ENCODE results near the gene WWOX. TPM values are rescaled to one million over a fixed set of nuclear protein-coding genes. Genes with fewer than 3 reads are reported as not detected.

WWOX gene
- total and polyA plus RNA-seq, 2 of the 13 experiments (the other 11 are each of a cell fraction or from before 2014, with no cell fraction given): 9.1 to 37.4 TPM

DNA sequence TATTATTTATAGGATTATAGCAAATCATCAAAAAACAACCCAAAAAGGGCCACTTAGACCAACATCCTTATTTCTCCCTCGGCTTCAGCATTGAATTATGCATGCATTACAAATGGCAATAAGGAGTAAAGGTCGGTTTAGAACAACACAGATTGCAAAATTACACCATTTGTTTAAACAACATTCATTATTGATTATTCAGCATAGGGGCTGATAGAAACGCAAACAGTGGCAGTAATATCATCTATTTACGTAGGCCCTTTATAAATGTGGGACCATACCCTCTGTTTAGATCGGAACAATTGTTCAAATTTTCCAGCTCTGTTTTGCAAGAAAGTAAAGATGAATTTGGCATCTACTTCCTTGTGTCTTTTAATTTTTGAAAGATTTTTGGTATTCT, 153.3 kb downstream of the WWOX start (continued):
- no peak for TF ChIP-seq ARNT (IDR thresholded peaks at IDR 0.05)
- TF ChIP-seq ZKSCAN5 (CRISPR knock-in tag; IDR thresholded peaks at IDR 0.05): no peak
- TF ChIP-seq ZNF30 (CRISPR knock-in tag; IDR thresholded peaks at IDR 0.05): no peak
- TF ChIP-seq ZNF329 (CRISPR knock-in tag; IDR thresholded peaks at IDR 0.05; ENCODE audit: low read depth): no peak
- TF ChIP-seq STAT5B (CRISPR knock-in tag; IDR thresholded peaks at IDR 0.05): no peak
- TF ChIP-seq, protein P1, sequence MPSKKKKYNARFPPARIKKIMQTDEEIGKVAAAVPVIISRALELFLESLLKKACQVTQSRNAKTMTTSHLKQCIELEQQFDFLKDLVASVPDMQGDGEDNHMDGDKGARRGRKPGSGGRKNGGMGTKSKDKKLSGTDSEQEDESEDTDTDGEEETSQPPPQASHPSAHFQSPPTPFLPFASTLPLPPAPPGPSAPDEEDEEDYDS (CRISPR knock-in tag; IDR thresholded peaks at IDR 0.05): no peak
- TF ChIP-seq, protein P2, sequence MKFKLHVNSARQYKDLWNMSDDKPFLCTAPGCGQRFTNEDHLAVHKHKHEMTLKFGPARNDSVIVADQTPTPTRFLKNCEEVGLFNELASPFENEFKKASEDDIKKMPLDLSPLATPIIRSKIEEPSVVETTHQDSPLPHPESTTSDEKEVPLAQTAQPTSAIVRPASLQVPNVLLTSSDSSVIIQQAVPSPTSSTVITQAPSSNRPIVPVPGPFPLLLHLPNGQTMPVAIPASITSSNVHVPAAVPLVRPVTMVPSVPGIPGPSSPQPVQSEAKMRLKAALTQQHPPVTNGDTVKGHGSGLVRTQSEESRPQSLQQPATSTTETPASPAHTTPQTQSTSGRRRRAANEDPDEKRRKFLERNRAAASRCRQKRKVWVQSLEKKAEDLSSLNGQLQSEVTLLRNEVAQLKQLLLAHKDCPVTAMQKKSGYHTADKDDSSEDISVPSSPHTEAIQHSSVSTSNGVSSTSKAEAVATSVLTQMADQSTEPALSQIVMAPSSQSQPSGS (CRISPR knock-in tag; IDR thresholded peaks at IDR 0.05): peak; percentile 90; the same call in 1 of the 2 replicates
- no peak for TF ChIP-seq HNRNPLL (IDR thresholded peaks at IDR 0.05; ENCODE audit: low read depth, low read length, poor library complexity, severe bottlenecking)
- no peak for TF ChIP-seq ZNF563 (CRISPR knock-in tag; IDR thresholded peaks at IDR 0.05)
- TF ChIP-seq SP140L (CRISPR knock-in tag; IDR thresholded peaks at IDR 0.05; ENCODE audit: borderline replicate concordance): no peak
- TF ChIP-seq, protein P3, sequence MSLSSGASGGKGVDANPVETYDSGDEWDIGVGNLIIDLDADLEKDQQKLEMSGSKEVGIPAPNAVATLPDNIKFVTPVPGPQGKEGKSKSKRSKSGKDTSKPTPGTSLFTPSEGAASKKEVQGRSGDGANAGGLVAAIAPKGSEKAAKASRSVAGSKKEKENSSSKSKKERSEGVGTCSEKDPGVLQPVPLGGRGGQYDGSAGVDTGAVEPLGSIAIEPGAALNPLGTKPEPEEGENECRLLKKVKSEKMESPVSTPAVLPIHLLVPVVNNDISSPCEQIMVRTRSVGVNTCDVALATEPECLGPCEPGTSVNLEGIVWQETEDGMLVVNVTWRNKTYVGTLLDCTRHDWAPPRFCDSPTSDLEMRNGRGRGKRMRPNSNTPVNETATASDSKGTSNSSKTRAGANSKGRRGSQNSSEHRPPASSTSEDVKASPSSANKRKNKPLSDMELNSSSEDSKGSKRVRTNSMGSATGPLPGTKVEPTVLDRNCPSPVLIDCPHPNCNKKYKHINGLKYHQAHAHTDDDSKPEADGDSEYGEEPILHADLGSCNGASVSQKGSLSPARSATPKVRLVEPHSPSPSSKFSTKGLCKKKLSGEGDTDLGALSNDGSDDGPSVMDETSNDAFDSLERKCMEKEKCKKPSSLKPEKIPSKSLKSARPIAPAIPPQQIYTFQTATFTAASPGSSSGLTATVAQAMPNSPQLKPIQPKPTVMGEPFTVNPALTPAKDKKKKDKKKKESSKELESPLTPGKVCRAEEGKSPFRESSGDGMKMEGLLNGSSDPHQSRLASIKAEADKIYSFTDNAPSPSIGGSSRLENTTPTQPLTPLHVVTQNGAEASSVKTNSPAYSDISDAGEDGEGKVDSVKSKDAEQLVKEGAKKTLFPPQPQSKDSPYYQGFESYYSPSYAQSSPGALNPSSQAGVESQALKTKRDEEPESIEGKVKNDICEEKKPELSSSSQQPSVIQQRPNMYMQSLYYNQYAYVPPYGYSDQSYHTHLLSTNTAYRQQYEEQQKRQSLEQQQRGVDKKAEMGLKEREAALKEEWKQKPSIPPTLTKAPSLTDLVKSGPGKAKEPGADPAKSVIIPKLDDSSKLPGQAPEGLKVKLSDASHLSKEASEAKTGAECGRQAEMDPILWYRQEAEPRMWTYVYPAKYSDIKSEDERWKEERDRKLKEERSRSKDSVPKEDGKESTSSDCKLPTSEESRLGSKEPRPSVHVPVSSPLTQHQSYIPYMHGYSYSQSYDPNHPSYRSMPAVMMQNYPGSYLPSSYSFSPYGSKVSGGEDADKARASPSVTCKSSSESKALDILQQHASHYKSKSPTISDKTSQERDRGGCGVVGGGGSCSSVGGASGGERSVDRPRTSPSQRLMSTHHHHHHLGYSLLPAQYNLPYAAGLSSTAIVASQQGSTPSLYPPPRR (CRISPR knock-in tag; IDR thresholded peaks at IDR 0.05; ENCODE audit: borderline replicate concordance): peak; percentile 91
- no peak for TF ChIP-seq ZSCAN31 (CRISPR knock-in tag; IDR thresholded peaks at IDR 0.05; ENCODE audit: low read depth)
- TF ChIP-seq PPARG (CRISPR knock-in tag; conservative IDR thresholded peaks at IDR 0.05): peak; percentile 93
- TF ChIP-seq, protein P4, sequence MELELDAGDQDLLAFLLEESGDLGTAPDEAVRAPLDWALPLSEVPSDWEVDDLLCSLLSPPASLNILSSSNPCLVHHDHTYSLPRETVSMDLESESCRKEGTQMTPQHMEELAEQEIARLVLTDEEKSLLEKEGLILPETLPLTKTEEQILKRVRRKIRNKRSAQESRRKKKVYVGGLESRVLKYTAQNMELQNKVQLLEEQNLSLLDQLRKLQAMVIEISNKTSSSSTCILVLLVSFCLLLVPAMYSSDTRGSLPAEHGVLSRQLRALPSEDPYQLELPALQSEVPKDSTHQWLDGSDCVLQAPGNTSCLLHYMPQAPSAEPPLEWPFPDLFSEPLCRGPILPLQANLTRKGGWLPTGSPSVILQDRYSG (CRISPR knock-in tag; IDR thresholded peaks at IDR 0.05): no peak
- TF ChIP-seq, protein P5, sequence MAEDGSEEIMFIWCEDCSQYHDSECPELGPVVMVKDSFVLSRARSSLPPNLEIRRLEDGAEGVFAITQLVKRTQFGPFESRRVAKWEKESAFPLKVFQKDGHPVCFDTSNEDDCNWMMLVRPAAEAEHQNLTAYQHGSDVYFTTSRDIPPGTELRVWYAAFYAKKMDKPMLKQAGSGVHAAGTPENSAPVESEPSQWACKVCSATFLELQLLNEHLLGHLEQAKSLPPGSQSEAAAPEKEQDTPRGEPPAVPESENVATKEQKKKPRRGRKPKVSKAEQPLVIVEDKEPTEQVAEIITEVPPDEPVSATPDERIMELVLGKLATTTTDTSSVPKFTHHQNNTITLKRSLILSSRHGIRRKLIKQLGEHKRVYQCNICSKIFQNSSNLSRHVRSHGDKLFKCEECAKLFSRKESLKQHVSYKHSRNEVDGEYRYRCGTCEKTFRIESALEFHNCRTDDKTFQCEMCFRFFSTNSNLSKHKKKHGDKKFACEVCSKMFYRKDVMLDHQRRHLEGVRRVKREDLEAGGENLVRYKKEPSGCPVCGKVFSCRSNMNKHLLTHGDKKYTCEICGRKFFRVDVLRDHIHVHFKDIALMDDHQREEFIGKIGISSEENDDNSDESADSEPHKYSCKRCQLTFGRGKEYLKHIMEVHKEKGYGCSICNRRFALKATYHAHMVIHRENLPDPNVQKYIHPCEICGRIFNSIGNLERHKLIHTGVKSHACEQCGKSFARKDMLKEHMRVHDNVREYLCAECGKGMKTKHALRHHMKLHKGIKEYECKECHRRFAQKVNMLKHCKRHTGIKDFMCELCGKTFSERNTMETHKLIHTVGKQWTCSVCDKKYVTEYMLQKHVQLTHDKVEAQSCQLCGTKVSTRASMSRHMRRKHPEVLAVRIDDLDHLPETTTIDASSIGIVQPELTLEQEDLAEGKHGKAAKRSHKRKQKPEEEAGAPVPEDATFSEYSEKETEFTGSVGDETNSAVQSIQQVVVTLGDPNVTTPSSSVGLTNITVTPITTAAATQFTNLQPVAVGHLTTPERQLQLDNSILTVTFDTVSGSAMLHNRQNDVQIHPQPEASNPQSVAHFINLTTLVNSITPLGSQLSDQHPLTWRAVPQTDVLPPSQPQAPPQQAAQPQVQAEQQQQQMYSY (CRISPR knock-in tag; IDR thresholded peaks at IDR 0.05): no peak
- no peak for TF ChIP-seq HOXA3 (CRISPR knock-in tag; IDR thresholded peaks at IDR 0.05)
- no peak for TF ChIP-seq ZNF33A (CRISPR knock-in tag; IDR thresholded peaks at IDR 0.05; ENCODE audit: borderline replicate concordance)
